NCI-H2107 (cell line): ENCODE measurements around the gene FAM13A.

Experiments
- DNase-seq: peaks from one replicate; lab custom pipeline; 2025; lab: John Stamatoyannopoulos, UW

Gene FAM13A

GRCh38 chr4:88810325-88810724 is 246.7 kb downstream of the FAM13A start:
- no peak for DNase-seq

- no peak for DNase-seq
Observed at GRCh38 chr4:88809576-88810219, 247.3 kb downstream of the FAM13A start.

GRCh38 chr4:88809101-88809500 is 247.9 kb downstream of the FAM13A start:
- DNase-seq = no peak

- DNase-seq = no peak
Observed at GRCh38 chr4:88807499-88807898, 249.5 kb downstream of the FAM13A start.

GRCh38 chr4:88804234-88804633 is 252.8 kb downstream of the FAM13A start:
- DNase-seq = no peak

GRCh38 chr4:88803600-88804096 is 253.3 kb downstream of the FAM13A start:
- DNase-seq = peak; percentile 13

- DNase-seq = no peak
Observed at GRCh38 chr4:88802585-88803286, 254.2 kb downstream of the FAM13A start.

GRCh38 chr4:88802138-88802537 is 254.8 kb downstream of the FAM13A start:
- no peak for DNase-seq

GRCh38 chr4:88799900-88800299 is 257.1 kb downstream of the FAM13A start:
- no peak for DNase-seq

- no peak for DNase-seq
Observed at GRCh38 chr4:88797725-88798124, 259.3 kb downstream of the FAM13A start.

- no peak for DNase-seq
Observed at GRCh38 chr4:88796545-88796944, 260.4 kb downstream of the FAM13A start.

GRCh38 chr4:88794952-88795351 is 262.0 kb downstream of the FAM13A start:
- no peak for DNase-seq

- no peak for DNase-seq
Observed at GRCh38 chr4:88794087-88794690, 262.8 kb downstream of the FAM13A start.

- no peak for DNase-seq
Observed at GRCh38 chr4:88793475-88793874, 263.5 kb downstream of the FAM13A start.

- no peak for DNase-seq
Observed at GRCh38 chr4:88792821-88793220, 264.2 kb downstream of the FAM13A start.

- DNase-seq = no peak
Observed at GRCh38 chr4:88792268-88792781, 264.7 kb downstream of the FAM13A start.

GRCh38 chr4:88791274-88791673 is 265.7 kb downstream of the FAM13A start:
- DNase-seq = no peak

GRCh38 chr4:88788895-88789294 is 268.1 kb downstream of the FAM13A start:
- no peak for DNase-seq

- no peak for DNase-seq
Observed at GRCh38 chr4:88788424-88788823, 268.6 kb downstream of the FAM13A start.

- DNase-seq = no peak
Observed at GRCh38 chr4:88786011-88786410, 271.0 kb downstream of the FAM13A start.

- no peak for DNase-seq
Observed at GRCh38 chr4:88780389-88780788, 276.6 kb downstream of the FAM13A start.

GRCh38 chr4:88779431-88779830 is 277.6 kb downstream of the FAM13A start:
- DNase-seq = no peak

GRCh38 chr4:88775529-88775928 is 281.5 kb downstream of the FAM13A start:
- no peak for DNase-seq
